Measurements from ENCODE around the gene EZH1.
"Not testable (repeated sequence)": the region's sequence is repeated elsewhere in the genome, so short reads cannot be mapped to it uniquely, and the experiment has no call there.

Gene EZH1

DNA sequence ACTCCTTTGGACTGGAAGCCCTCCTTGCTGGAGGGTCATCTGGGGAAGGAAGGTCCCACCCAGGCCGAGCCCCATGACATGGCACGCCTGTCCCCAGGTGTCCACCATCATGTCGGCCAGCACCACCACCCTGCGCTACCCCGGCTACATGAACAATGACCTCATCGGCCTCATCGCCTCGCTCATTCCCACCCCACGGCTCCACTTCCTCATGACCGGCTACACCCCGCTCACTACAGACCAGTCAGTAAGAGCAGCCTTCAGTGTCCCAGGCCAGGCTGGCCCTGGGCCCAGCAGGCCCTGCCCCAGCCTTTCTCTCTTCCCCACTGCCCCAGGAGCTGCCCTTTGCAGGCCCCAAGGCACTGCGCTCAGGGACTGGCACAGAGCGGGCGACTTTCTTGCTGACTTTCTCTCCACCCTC, 79.2 kb downstream of the EZH1 start:
- DNase-seq = no peak

- DNase-seq = no peak
These were observed 84.0 kb downstream of the EZH1 start for GRCh38 chr17:42660692-42661345.

DNA sequence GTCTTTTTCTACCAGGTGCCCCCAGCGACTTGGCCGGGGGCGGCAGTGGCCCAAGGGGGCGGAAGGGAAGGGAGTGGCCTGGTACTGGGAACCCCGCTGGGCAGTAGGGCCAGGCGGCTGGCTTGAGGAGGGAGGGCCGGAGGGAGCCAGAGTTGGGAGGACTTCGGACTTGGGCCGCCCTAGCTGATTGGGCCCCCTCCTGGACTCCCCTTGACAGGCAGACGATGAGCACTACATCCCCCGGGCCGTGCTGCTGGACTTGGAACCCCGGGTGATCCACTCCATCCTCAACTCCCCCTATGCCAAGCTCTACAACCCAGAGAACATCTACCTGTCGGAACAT, 84.9 kb downstream of the EZH1 start:
- DNase-seq = not testable (repeated sequence)

- peak; percentile 93 for DNase-seq
These were observed 85.5 kb downstream of the EZH1 start, which contains the start of gene TUBG2 for GRCh38 chr17:42659079-42659931. TUBG2 (plus strand) TSS chr17:42659284; CDS start chr17:42659504, 220 bp downstream.

DNA sequence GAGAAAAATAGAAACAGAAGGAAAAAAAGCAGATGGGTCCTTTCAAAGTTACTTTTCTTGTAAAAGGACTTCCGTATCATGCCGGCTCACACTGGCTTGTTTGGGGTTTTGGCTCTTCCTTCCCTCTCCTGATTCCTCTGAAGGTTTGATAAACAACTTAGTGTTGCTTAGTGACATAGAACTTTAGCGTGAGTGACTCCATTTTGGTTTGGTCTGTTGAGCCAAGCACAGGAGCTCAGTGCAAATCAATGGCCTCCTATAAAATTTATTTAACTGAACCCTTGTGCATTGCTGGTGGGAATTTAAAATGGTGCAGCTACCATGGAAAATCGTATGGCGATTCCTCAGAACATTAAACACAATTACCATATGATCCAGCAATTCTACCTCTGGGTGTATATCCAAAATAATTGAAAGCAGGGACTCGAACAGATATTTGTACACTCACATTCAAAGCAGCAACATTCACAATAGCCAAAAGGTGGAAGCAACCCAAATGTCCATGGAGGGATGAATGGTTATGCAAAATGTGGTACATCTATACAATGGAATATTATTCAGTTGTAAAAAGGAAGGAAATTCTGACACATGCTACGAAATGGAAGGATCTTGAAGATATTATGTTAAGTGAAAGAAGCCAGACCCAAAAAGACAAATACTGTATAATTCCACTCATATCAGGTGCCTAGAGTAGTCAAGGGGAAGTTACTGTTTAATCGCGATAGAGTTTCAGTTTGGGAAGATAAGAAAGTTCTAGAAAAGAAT, 86.8 kb downstream of the EZH1 start:
- DNase-seq = no peak

DNA sequence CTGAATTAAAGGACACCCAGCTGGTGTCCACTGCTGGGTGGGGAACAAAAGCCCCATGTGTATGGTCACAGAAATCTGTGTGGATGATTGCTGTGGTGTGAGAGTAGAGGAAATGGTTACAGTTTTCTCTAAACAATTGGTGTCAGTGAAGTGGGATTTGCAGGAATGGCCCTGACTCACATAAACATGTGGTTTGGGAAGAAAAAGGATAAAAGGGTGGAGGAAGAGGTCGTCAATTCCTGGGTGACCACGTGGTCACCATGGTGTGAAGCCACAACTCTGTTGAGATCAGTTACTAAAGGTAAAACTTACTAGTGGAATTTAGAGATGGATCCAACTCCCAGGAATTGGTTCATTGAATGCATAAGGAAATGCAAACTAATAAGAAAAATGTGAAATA, 89.3 kb downstream of the EZH1 start:
- no peak for DNase-seq

GRCh38 chr17:42653179-42654124, 91.4 kb downstream of the EZH1 start:
- no peak for DNase-seq

DNA sequence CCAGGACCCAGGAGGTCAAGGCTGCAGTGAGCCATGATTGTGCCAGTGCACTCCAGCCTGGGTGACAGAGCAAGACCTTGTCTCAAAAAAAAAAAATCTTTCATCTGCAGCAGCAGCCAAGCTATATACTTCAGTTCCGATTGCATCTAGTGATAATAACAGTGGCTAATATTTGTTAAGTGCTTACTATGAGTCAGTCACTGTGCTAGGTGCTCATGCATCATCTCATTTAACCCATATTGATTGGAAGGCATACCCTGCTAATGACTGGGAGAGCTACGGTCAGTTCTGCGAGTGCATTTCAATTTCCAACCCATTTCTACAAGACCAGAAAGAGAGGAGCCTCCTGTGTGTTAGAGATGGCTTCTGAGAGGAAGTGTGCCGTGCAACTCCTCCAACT, 93.4 kb downstream of the EZH1 start:
- DNase-seq = no peak

Data from NCI-H748 treated with DMSO at 0.1 percent for 48 hours (cell line).